DMS153 (cell line): ENCODE measurements around the gene PEBP1.
"Not testable (repeated sequence)": the region's sequence is repeated elsewhere in the genome, so short reads cannot be mapped to it uniquely, and the experiment has no call there.

Experiments
- DNase-seq: peaks from one replicate; lab custom pipeline; 2025; lab: John Stamatoyannopoulos, UW

The PEBP1 gene

DNA sequence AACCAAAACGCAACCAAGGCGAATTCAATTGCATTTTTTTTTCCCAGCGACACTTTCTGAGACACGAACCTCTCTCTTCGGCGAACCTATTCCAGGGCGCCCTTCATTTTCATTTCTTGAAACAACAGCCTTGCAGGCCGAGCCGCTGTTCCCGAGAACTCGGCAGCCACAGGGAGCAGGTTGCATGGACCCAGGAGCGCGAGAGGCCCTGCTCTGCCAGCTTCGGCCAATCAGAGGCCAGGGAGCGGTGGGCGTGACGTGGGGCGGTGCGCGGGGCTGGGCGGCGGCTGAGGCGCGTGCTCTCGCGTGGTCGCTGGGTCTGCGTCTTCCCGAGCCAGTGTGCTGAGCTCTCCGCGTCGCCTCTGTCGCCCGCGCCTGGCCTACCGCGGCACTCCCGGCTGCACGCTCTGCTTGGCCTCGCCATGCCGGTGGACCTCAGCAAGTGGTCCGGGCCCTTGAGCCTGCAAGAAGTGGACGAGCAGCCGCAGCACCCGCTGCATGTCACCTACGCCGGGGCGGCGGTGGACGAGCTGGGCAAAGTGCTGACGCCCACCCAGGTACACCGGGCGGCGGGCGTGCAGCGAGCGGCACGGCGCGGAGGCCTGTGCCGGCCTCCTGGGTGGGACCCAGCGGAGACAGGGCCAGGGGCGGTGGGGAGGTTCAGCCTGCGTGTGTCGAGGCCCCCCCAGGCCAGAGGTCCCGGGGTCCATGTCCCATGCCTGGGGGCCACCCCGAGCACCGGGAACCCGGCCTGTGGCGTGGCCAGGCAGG lies at the start of gene PEBP1:
Gene PEBP1 (plus strand): TSS at position 337 of the 771 bp plus-strand sequence. CDS start 86 bp downstream, at position 423.
- DNase-seq: peak; percentile 89

DNA sequence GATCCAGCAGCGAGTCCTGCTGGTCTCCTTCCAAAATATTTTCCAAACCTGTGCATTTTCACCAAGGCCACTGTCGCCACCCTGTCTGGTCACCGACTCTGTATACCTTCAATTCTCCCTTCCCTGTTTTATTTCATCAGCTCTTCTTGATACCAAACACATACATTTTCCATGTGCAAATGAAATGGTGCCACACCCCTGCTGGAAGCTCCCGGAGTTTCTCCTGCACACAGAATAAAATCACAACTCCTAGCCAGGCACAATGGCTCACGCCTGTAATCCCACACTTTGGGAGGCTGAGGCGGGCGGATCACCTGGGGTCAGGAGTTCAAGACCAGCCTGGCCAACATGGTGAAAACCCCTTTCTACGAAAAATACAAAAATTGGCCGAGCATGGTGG lies 46.1 kb upstream of the PEBP1 start:
- DNase-seq: no peak

DNA sequence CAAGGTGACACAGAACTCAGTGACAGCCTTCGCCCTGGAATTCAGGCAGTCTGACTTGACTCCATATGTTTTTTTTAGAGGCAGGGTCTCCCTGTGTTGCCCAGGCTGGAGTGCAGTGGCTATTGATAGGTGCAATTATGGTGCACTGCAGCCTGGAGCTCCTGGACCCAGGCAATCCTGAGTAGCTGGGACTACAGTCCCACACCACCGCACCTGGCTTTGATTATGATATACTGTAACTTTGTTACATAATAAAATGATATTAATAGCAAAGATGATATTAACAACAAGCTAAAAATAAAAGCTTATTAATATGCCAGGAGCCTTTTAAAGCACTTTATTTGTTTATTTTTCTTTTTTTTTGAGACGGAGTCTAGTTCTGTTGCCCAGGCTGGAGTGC lies 41.9 kb upstream of the PEBP1 start:
- DNase-seq: no peak

DNA sequence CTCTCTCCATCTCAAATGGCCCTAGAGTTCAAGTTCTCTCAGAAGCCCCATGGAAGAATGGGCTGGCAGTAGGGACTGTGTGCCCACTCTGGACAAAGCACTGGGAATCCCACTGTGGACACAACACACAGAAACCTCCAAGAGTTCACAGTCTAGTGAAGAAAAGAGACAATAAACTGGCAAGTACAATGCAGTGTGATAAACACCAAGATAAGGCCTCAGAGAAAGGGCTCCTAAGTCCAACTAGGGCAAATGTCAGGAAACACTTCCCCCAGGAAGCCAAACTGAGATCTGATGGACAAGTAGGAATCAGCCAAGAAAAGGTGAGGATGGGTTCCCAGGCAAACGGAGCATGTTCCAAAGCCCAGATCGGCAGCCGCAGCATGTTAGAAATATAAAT lies 37.5 kb upstream of the PEBP1 start:
- no peak for DNase-seq

DNA sequence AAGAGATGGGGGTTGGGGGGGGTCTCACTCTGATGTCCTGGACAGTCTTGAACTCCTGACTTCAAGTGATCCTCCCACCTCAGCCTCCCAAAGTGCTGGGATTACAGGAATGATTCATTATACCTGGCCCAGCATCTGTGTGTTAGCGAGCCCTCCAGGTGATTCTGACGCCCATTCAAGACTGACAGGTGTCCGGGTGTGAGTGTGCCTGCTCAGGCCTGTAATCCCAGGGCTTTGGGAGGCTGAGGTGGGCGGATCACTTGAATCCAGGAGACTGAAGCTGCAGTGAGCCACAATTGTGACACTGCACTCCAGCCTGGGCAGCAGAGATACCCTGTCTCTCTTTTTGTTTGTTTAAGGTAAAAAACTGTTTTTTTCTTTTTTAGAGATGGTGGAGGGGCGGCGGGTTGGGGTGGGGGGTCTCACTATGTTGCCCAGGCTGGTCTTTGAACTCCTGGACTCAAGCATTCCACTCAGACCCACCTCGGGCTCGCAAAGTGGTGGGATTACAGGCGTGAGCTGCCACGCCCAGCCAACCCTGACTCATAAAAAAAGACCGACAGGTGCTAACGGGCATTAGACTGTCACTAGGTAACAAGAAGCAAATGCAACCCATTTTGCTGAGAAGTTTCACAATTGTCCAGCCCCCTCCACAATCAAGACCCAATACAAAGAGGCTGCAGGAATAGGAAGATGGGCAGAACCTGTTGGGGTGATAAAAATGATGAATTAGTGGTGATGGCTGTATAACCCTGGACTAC lies 36.8 kb upstream of the PEBP1 start:
- peak; percentile 71 for DNase-seq

DNA sequence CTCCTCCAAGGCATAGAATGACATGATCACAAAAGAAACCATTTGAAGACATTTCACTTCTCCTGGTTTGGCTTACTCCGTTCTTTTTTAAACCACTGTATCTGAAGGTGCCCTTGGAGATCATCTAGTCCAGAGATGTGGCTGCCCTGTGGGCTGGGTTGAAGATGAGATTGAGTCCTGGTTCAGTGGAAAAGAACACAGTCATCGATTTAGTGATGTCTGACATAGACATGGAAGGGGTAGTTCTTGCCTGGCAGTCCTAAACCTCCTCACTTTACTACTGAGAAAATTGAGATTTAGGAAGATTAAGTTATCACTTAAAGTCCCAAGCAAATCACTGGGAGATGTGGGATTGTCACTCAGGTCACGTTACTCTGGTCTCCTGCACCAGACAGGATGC lies 34.9 kb upstream of the PEBP1 start:
- no peak for DNase-seq

DNA sequence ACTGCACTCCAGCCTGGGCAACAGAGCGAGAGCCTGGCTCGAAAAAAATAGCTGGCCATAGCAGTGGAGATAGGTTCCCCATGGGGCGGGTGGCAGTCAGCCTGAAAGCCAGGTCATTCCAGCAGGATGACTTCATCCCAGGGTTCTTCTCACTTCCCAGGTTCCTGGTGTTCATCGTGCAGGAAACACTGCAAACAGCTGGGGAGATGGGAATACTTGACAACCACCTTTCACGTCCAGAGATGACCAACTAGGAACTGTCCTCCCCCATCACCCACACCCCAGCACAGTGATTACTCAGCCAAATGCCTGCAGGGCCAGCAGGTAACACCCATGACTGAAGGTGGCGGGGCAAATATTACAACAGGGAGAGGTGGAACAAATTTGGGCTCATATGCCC lies 33.9 kb upstream of the PEBP1 start:
- DNase-seq: peak; percentile 9

DNA sequence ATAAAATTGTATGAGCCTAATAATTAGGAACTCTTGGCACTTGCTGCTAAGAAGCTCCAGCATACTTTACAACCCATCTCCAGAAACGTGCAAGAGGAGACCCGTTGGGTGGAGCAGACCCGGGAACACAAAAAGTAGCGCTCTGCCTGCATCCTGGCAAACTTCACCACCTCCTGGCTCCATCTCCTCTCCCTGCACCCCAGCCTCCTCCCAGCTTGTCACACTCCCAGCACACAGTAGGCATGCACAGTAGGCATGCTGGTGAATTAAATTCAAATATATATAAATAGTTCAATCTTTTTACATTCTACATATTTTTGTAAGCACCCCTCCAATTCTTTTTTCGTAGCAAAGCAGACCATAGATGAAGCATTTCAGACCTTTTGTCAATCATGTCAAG lies 33.3 kb upstream of the PEBP1 start:
- DNase-seq: no peak

DNA sequence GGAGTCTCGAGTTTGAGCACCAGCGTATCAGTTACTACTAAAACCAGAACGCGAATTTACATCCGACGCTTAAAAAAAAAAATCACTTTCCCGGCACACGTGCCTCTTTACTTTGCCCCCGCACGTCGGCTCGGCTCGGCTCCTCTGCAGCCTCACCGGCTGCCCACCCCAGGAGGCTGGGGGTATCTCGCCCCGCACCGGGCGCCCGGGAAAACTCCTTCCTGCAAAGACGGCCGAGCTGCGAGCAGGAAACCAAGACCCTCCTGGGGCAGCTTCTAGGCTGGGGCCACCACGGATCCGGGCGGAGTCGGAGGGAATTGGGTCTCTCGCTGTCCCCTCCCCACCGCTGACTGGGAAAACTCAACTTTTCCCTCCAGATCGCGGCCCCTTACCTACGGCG lies 32.7 kb upstream of the PEBP1 start:
- DNase-seq: no peak

DNA sequence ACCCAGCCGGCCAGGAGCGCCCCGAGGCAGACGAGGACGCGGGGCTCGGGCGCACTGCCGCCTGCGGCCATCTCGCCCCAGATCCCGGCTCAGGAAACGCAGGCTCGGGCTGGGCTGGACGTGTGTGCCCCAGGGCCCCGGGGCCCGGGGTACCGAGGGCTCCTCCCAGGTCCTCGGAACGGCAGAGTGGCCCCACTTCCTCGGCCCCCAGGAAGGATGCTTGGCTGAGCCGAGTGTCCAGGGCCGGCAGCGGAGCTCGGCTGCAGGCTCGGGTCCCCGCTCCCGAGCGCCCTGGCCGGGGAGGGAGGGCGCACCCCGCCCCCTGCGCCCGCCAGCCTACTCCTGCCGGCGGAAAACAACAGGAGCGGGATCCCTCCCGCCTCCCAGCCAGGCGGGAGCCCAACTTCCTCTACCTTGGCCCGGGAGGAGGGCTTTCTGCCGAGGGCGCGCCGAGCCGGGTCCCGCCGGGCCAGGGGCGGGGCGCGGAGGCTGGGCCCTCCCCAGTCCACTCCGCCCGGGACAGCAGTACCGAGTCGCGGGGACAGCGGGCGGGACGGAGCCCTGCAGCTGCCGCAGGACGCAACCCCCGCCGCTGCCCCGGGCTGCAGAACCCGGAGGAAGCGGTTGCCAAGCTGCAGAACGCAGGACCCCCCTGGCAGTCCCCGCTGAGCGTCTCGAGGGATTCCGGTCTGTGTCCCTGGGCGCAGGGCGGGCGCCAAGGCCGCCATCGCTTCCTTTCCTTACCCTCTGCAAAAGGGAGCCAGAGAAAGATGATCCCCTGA lies 32.1 kb upstream of the PEBP1 start, which contains the start of gene VSIG10:
Gene VSIG10 (minus strand): TSS at position 411 of the 782 bp plus-strand sequence. CDS start 340 bp downstream, at position 71.
- peak; percentile 57 for DNase-seq

DNA sequence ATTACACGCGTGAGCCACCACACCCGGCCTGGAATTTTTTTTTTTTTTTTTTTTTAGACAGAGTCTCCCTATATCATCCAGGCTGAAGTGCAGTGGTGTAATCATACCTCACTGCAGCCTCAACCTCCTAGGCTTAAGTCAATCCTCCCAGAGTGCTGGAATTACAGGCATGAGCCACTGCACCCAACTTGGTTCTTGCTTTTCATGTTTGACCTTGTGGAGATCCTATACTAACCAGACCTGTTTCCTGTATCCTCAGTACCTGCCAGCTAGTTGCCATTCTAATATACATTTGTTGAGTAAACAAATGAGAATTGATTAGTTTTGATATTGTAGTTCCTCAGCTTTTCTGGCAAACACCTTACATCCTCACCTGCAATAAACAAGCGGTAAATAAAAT lies 28.9 kb upstream of the PEBP1 start:
- no peak for DNase-seq

DNA sequence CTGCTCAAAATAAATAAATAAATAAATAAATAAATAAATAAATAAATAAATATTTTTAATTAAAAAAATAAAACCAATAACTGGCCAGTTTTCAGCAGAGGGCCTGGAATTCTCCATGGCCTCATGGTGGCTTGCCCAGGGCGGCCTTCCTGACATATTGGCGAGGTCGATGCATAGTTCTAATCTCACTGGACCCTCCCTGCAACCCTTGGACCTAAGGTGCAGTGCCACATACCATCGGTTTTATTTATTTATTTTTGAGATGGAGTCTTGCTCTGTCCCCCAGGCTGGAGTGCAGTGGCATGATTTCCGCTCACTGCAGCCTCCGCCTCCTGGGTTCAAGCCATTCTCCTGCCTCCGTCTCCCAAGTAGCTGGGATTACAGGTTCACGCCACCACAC lies 28.2 kb upstream of the PEBP1 start:
- DNase-seq: no peak

DNA sequence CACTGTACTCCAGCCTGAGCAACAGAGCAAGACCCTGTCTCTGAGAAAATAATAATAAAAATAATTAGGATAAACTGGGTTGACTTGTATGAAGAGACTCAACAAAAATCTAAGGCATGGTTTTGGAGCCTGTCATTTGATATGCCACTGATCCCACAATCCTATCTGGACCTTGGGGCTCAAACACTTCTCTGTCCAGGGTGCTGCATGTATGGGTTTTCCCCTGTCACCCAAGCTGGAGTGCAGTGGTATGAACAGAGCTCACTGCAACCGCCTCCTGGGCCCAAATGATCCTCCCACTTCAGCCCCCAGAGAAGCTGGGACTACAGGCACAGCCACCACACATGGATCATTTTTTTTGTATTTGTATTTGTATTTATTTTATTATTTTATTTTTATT lies 26.8 kb upstream of the PEBP1 start:
- no peak for DNase-seq

DNA sequence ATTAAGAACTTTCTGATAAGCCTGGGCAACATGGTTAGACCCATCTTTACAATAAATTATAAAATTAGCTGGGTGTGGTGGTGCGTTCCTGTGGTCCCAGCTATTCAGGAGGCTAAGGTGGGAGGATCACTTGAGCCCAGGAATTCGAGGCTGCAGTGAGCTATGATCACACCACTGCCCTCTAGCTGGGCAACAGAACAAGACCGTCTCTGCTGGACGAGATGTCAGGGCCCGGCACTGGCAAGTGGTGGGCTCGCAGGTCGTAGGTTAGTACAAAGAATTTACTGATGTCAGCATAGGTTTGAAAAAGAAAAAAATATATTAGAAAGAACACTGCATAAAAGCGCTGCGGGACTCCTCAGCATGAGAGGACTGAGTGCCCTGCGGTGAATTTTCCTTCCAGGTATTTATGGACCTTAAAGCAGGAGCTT lies 16.5 kb upstream of the PEBP1 start:
- DNase-seq: no peak

DNA sequence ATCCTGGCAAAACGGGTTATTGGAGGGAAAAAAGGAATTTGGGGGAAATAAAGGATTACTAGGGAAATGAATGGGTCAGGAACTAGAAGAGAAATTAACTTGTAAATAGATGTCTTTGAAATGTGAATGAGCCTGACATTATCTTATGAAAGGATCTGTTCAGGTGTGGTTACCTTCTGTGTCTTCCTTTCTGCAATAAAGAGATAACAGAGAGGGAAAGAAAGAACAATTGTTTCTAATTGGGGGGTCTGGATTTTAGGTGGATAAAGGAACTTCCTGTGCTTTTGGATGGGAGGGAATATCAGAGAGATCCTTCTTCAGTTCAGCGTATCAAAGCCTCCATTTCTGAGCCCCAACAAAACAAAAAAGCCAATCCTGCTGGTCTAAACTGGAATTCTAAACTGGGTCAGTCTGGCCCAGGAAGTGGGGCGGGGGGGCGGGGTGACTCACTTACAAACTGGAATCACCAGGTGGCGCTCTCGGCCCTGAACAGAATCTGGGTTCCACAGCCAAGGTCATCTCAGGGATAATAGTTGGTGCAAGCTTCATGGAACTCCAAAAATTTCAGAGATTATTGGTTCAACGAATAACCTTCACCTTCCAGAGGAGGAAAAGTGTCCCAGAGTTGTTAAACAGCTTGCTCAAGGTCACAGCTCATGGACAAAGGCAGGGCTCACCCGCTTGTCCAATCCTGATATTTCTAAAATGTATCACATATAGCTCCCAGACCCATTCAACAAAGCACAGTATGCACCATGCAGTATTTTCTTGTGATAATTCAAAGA lies 15.2 kb upstream of the PEBP1 start:
- peak; percentile 45 for DNase-seq

DNA sequence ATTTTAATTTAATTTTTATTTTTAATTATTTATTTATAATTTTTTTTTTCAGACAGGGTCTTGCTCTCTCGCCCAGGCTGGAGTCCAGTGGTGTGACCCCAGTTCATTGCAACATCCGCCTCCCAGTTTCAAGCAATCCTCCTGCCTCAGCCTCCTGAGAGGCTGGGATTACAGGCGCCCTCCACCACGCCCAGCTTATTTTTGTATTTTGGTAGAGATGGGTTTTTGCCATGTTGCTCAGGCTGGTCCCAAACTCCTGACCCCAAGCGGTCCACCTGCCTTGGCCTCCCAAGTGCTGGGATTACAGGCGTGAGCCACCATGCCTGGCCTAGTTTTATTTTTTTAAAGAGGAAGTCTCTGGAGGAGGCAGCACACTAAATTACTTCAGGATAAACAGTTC lies 13.7 kb upstream of the PEBP1 start:
- no peak for DNase-seq

DNA sequence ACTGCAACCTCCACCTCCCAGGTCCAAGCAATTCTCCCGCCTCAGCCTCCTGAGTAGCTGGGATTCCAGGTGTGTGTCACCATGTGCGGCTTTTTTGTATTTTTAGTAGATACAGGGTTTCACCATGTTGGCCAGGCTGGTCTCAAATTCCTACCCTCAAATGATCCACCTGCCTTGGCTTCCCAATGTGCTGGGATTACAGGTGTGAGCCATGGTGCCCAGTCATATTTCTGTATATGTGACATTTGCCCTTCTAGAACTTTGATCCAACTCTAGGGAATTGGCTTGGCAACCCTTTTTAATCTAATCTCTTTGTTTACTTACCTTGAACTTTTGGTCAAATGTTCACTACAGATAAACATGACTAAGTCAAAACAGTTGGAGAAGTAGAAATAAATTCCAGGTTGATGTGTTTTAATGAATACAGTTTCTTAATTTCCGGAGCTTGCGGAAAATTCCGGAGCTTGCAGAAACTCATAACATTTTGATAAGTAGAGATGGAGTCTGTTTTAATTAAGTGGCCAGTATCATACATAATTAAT lies 11.5 kb upstream of the PEBP1 start:
- no peak for DNase-seq

DNA sequence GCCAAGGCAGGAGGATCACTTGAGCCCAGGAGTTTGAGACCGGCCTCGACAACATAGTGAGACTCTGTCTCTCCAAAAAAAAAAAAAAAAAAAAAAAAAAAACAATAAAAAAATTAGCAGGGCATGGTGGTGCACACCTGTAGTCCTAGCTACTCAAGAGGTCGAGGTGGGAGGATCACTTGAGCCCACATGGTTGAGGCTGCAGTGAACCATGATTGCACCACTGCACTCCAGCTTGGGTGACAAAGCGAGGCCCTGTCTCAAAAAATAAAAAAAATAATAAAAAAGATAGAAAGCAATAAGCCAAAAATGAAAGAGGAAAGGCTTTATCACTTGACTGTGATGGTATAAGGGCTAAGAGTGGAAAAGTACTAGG lies 10.2 kb upstream of the PEBP1 start:
- no peak for DNase-seq

DNA sequence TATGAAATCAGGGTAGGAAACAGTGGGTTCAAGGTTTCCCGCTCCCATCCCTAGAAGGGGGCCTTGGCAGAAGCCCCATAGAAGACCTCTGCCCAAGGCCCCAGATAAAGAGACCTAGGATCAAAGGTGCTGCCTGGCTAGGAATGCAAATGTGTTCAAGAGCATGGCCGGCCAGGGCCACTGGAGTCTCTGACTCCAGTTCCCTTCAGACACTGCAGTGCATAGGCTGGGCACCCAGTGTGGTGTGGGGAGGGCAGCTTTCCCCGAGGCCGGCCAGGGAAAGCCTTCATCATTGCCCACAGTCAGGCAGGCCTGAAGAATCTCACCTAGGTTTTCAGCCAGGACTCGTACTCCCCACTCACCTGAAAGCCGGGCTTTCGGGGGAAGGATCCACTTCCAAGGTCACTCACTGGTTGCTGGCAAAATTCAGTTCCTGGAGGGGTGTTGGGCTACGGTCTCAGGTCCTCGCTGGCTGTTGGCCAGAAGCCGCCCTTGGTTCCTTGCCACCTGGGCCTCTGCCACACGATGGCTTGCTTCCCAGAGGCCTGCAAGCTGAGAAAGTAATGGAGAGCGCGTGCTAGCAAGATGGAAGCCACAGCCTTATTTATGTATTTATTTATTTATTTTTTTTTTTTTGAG lies 9.7 kb upstream of the PEBP1 start:
- DNase-seq: no peak

DNA sequence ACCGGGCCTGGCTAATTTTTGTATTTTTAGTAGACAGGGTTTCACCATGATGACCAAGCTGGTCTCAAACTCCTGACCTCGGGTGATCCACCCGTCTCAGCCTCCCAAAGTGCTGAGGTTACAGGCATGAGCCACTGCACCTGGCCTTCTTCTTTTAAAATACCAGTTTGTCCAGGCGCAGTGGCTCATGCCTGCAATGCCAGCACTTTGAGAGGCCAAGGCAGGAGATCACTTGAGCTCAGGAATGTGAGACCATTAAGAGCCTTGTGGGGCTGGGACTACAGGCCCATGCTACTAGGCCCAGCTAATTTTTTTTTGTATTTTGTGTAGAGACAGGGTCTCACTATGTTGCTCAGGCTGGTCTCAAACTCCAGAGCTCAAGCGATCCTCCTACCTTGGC lies 8.1 kb upstream of the PEBP1 start:
- no peak for DNase-seq

DNA sequence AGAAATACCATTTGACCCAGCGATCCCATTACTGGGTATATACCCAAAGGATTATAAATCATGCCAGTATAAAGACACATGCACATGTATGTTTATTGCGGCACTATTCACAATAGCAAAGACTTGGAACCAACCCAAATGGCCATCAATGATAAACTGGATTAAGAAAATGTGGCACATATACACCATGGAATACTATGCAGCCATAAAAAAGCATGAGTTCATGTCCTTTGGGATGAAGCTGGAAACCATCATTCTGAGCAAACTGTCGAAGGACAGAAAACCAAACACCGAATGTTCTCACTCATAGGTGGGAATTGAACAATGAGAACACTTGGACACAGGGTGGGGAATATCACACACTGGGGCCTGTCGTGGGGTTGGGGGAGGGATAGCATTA lies 6.5 kb upstream of the PEBP1 start:
- not testable (repeated sequence) for DNase-seq
